ENCODE measurements around the gene FEN1. TPM values are rescaled to one million over a fixed set of nuclear protein-coding genes. Genes with fewer than 3 reads are reported as not detected.

FEN1 gene
- total RNA-seq, 4 donors from 2014 or later, result 7.1 to 14.2 (median 8.1) TPM

DNA sequence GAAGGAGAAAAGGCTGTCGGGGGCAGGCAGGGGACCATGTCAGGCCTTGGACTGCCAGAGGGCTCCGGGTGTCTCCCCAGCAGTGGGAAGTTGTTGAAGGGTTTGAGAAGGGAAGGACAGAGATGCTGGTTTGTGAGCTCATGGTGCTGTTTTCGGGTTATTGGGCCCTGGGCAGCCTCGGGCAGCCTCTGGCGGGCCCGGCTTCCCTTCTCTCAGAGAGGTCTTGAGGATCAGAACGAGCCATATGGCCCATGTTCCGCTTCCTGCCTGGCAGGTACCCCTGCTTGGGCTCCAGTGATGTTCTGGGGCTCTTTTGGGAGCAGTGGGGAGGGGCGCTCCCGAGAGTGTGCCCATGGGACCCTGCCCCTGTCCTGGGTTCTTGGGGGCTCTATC, 30.5 kb upstream of the FEN1 start:
- H3K36me3 ChIP-seq, result no peaks in the 10 kb centered on the region
- H3K9me3 ChIP-seq, result no peaks in the 10 kb centered on the region
- no peak for ATAC-seq
- 69 to 83% methylated on average over 1 to 2 of the region's 10 CpGs for WGBS, 2 donors (ENCODE audit: low coverage in 1 of 2)
- TF ChIP-seq, protein P1, sequence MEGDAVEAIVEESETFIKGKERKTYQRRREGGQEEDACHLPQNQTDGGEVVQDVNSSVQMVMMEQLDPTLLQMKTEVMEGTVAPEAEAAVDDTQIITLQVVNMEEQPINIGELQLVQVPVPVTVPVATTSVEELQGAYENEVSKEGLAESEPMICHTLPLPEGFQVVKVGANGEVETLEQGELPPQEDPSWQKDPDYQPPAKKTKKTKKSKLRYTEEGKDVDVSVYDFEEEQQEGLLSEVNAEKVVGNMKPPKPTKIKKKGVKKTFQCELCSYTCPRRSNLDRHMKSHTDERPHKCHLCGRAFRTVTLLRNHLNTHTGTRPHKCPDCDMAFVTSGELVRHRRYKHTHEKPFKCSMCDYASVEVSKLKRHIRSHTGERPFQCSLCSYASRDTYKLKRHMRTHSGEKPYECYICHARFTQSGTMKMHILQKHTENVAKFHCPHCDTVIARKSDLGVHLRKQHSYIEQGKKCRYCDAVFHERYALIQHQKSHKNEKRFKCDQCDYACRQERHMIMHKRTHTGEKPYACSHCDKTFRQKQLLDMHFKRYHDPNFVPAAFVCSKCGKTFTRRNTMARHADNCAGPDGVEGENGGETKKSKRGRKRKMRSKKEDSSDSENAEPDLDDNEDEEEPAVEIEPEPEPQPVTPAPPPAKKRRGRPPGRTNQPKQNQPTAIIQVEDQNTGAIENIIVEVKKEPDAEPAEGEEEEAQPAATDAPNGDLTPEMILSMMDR (IDR thresholded peaks at IDR 0.05), result no peak
- TF ChIP-seq POLR2AphosphoS5 (IDR thresholded peaks at IDR 0.05) (no peak), POLR2A (IDR thresholded peaks at IDR 0.05) (no peak), EP300 (IDR thresholded peaks at IDR 0.05) (no peak)
- H3K4me1 ChIP-seq, result no peaks in the 10 kb centered on the region
- no peak overlapping the region for H3K27ac ChIP-seq
- H3K4me3 ChIP-seq, result no peak overlapping the region
- H3K27me3 ChIP-seq, result peaks cover 49% of the 10 kb centered on the region

- no peak for TF ChIP-seq EP300 (IDR thresholded peaks at IDR 0.05)
- no peak for TF ChIP-seq POLR2AphosphoS5 (IDR thresholded peaks at IDR 0.05)
- TF ChIP-seq POLR2A (IDR thresholded peaks at IDR 0.05), result no peak
- TF ChIP-seq, protein P1 (IDR thresholded peaks at IDR 0.05), result no peak
- no peaks in the 10 kb centered on the region for H3K4me1 ChIP-seq
- WGBS, 2 donors (ENCODE audit: low coverage in 1 of 2), result 26% methylated on average over 5 of the region's 15 CpGs; no CpG with 5 or more reads in 1 of the 2 donors
- H3K27me3 ChIP-seq, result peaks cover 49% of the 10 kb centered on the region
- no peaks in the 10 kb centered on the region for H3K36me3 ChIP-seq
- H3K27ac ChIP-seq, result no peak overlapping the region
- H3K9me3 ChIP-seq, result no peaks in the 10 kb centered on the region
- no peak overlapping the region for H3K4me3 ChIP-seq
- ATAC-seq, result no peak
Observed at GRCh38 chr11:61762798-61763197, 29.9 kb upstream of the FEN1 start.

DNA sequence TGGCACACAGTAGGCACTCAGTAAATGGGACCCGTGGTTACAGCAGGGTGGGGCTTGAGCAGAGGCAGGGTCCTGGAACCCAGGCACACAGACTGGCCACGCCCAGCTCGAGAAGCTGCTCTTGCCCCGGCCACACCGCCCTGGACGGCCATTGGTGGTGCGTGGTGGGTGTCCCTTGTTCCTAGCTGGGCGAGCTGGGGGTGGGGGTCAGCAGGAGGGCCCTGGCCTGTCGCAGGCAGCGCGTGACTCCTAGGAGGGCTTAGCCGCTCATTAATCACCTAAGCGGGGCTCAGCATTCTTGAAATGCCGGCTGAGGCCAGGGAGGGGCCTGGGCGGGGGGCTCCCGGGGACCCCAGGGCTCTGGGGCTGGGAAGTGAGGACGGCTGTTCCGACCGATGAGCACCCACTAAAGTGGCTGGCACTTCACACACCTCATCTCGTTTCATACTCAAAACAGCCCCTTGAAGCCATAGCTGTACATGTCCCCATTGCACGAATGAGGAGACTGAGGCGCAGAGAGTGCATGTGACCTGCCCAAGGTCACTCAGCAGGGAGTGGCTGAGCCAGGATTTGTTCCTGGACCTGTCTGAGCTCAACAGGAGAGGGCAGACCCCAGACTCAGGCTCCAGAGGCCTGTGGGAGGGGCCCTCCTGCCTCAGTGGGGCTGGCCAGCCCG, 28.6 kb upstream of the FEN1 start:
- H3K4me1 ChIP-seq, result no peaks in the 10 kb centered on the region
- WGBS, 2 donors (ENCODE audit: low coverage in 1 of 2), result 56% methylated on average over 6 of the region's 23 CpGs; no CpG with 5 or more reads in 1 of the 2 donors
- H3K36me3 ChIP-seq, result no peaks in the 10 kb centered on the region
- H3K27ac ChIP-seq, result no peak overlapping the region
- ATAC-seq, result no peak
- H3K4me3 ChIP-seq, result no peak overlapping the region
- no peaks in the 10 kb centered on the region for H3K9me3 ChIP-seq
- TF ChIP-seq POLR2AphosphoS5 (IDR thresholded peaks at IDR 0.05) (no peak), EP300 (IDR thresholded peaks at IDR 0.05) (no peak), POLR2A (IDR thresholded peaks at IDR 0.05) (no peak)
- TF ChIP-seq, protein P1 (IDR thresholded peaks at IDR 0.05), result no peak
- H3K27me3 ChIP-seq, result peaks cover 49% of the 10 kb centered on the region

DNA sequence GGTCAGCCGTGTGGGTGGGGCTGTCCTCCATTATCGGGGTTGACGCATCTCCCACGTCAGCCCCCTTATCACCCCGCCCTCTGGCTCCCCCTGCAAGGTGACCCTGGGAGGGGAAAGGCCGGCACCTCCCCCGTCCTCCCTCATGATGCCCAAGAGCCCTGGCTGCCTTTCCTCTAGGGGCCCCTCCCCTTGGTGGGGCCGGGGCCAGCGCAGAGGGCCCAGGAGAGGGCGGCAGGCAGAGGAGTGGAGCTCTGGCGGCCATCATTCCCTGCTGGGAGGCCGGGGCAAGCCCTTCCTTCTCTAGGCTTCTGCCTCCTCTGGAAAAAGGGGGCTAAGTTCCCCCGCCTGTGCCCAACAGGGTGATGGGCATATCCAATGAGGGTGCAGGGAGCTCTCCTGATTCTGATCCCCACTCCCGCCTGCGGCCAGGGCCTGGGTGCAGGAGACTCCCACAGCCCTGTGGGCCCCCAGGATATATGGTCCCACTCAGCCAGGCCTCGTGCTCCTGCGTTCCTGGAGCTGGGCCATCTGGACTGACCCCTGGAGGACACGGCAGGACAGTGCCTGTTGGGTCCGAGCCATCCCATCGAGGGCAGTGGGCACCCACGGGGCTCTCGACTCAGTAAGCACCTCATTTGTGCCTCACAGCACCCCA, 28.0 kb upstream of the FEN1 start:
- Histone ChIP-seq H3K4me3 (no peak overlapping the region), H3K9me3 (no peaks in the 10 kb centered on the region), H3K27ac (no peak overlapping the region), H3K36me3 (no peaks in the 10 kb centered on the region), H3K4me1 (peaks cover 0 to 4% (median 0%) of the 10 kb centered on the region in 3 donors), H3K27me3 (peaks cover 49% of the 10 kb centered on the region)
- WGBS, 2 donors (ENCODE audit: low coverage in 1 of 2), result no CpG with 5 or more reads among the region's 22 CpGs
- TF ChIP-seq POLR2AphosphoS5 (IDR thresholded peaks at IDR 0.05), result no peak
- TF ChIP-seq EP300 (IDR thresholded peaks at IDR 0.05), result no peak
- TF ChIP-seq POLR2A (IDR thresholded peaks at IDR 0.05), result no peak
- TF ChIP-seq, protein P1 (IDR thresholded peaks at IDR 0.05), result no peak
- no peak for ATAC-seq

Measured in gastroesophageal sphincter (tissue), 4 donors.